Caco-2 (cell line): ENCODE data around the gene ADAM30. TPM values are rescaled to one million over a fixed set of nuclear protein-coding genes. Genes with fewer than 3 reads are reported as not detected.

Experiments
- BruUV-seq: library from RNA; stranded (reverse); fragments of 400-500 nt; replicated peaks from 2 replicates; lab custom pipeline; 2021; lab: Mats Ljungman, UMichigan
- CTCF ChIA-PET: fragments of 300-600 bp; sonication (Branson Sonifier 250); formaldehyde crosslinking; loops from one replicate; lab custom pipeline; 2022; ENCODE audit warnings: antibody characterized with exemption; lab: Charles Lee
- POLR2A ChIA-PET: fragments of 300-600 bp; sonication (Branson Sonifier 250); formaldehyde crosslinking; loops from one replicate; lab custom pipeline; 2022; ENCODE audit warnings: antibody characterized with exemption; lab: Charles Lee
- DNase-seq, 2 experiments: peaks; one replicate each; pipeline versions ENCODE4 v3.0.0 to v3.0.0-alpha.2; 2020 to 2022
- H3K27me3 ChIP-seq: replicated peaks from 2 replicates; pipeline ENCODE4 v1.6.0; 2011; ENCODE audit warnings: low read length; ENCODE audit not compliant: control insufficient read depth, insufficient read depth
- H3K36me3 ChIP-seq: 2 replicates; pipeline ENCODE4 v1.5.1; 2011; ENCODE audit warnings: low read length; ENCODE audit not compliant: control insufficient read depth, insufficient read depth
- H3K4me1 ChIP-seq: fragments of 250-450 bp; sonication (Bioruptor Pico); 2 replicates; pipeline ENCODE4 v1.5.1; 2020; ENCODE audit warnings: mild to moderate bottlenecking
- H3K4me3 ChIP-seq: 2 replicates; pipeline ENCODE4 v1.5.1; 2011; ENCODE audit warnings: low read depth, mild to moderate bottlenecking, control low read depth, low read length
- H3K9me3 ChIP-seq: fragments of 250-450 bp; sonication (Bioruptor Pico); 2 replicates; pipeline ENCODE4 v1.5.1; 2020; ENCODE audit warnings: mild to moderate bottlenecking, moderate library complexity
- H3K27ac Mint-ChIP-seq: one replicate; pipeline ENCODE4 v1.8.0; 2022; ENCODE audit warnings: mixed read lengths; ENCODE audit not compliant: unreplicated experiment
- H3K27me3 Mint-ChIP-seq: one replicate; pipeline ENCODE4 v1.8.0; 2022; ENCODE audit warnings: mixed read lengths; ENCODE audit not compliant: insufficient read depth, unreplicated experiment
- H3K36me3 Mint-ChIP-seq: one replicate; pipeline ENCODE4 v1.8.0; 2022; ENCODE audit warnings: mild to moderate bottlenecking, mixed read lengths; ENCODE audit not compliant: insufficient read depth, unreplicated experiment
- H3K4me1 Mint-ChIP-seq: one replicate; pipeline ENCODE4 v1.8.0; 2022; ENCODE audit warnings: low read depth, mixed read lengths; ENCODE audit not compliant: unreplicated experiment
- H3K4me3 Mint-ChIP-seq: one replicate; pipeline ENCODE4 v1.8.0; 2022; ENCODE audit warnings: mild to moderate bottlenecking, moderate library complexity, mixed read lengths; ENCODE audit not compliant: unreplicated experiment
- H3K9me3 Mint-ChIP-seq: one replicate; pipeline ENCODE4 v1.8.0; 2022; ENCODE audit warnings: mixed read lengths; ENCODE audit not compliant: unreplicated experiment
- CTCF ChIP-seq, 2 experiments: fragments of 200-600 bp in 1 of 2; IDR thresholded peaks; 1 replicate in 1 of 2; 2 replicates in 1 of 2; pipeline versions ENCODE4 v1.5.1 to v1.8.0; 2011 to 2022; ENCODE audit warnings: antibody characterized with exemption in 1 of 2, control low read depth in 1 of 2, inconsistent platforms in 1 of 2, low read depth in 1 of 2, low read length in 1 of 2, mild to moderate bottlenecking in 1 of 2, moderate library complexity in 1 of 2; ENCODE audit not compliant: insufficient read depth in 1 of 2, severe bottlenecking in 1 of 2, unreplicated experiment in 1 of 2
- intact Hi-C: fragments of 100-400 bp; cut with micrococcal nuclease; formaldehyde crosslinking; loops from one replicate; pipeline ENCODE4 v1.10.0; 2022; ENCODE audit not compliant: unreplicated experiment
- total RNA-seq: library from RNA; stranded (reverse); gene quantifications from 2 replicates; pipeline ENCODE4 v1.2.3, GENCODE V29; 2022

ADAM30 gene
- total RNA-seq, 1 experiment from 2014 or later: not detected

GRCh38 chr1:119940697-119941096 is 44.4 kb upstream of the ADAM30 start:
- Histone ChIP-seq H3K36me3 (no peaks in the 10 kb centered on the region; the same call in 1 of the 2 replicates), H3K9me3 (no peaks in the 10 kb centered on the region), H3K27me3 (no peaks in the 10 kb centered on the region), H3K4me1 (no peaks in the 10 kb centered on the region), H3K4me3 (no peak overlapping the region)
- no peak overlapping the region for H3K4me3 Mint-ChIP-seq
- no peak for DNase-seq
- intact Hi-C loops: loop anchor here (10.0 kb wide), 1 partner anchor 66 kb away; no protein-coding TSS in a partner anchor
- ChIA-PET POLR2A (no interaction called here), CTCF (no interaction called here)
- no peak for TF ChIP-seq CTCF (IDR thresholded peaks at IDR 0.05; ENCODE audit: insufficient read depth in 1 of 2, low read depth in 1 of 2, low read length in 1 of 2, severe bottlenecking in 1 of 2, unreplicated experiment in 1 of 2)
- H3K27ac Mint-ChIP-seq: no peak overlapping the region
- no peaks in the 10 kb centered on the region for H3K9me3 Mint-ChIP-seq
- no peaks in the 10 kb centered on the region for H3K4me1 Mint-ChIP-seq
- no peaks in the 10 kb centered on the region for H3K27me3 Mint-ChIP-seq
- BruUV-seq: no TSS peak
- H3K36me3 Mint-ChIP-seq: peaks cover 6% of the 10 kb centered on the region

GRCh38 chr1:119937198-119937597 is 40.9 kb upstream of the ADAM30 start:
- Histone ChIP-seq H3K27me3 (no peaks in the 10 kb centered on the region), H3K9me3 (no peaks in the 10 kb centered on the region), H3K4me1 (no peaks in the 10 kb centered on the region), H3K4me3 (no peak overlapping the region), H3K36me3 (no peaks in the 10 kb centered on the region; the same call in 1 of the 2 replicates)
- TF ChIP-seq CTCF (IDR thresholded peaks at IDR 0.05; ENCODE audit: insufficient read depth in 1 of 2, low read depth in 1 of 2, low read length in 1 of 2, severe bottlenecking in 1 of 2, unreplicated experiment in 1 of 2): no peak
- Mint-ChIP-seq H3K4me1 (no peaks in the 10 kb centered on the region), H3K27ac (no peak overlapping the region), H3K27me3 (no peaks in the 10 kb centered on the region), H3K4me3 (no peak overlapping the region), H3K36me3 (peaks cover 19% of the 10 kb centered on the region), H3K9me3 (peaks cover 8% of the 10 kb centered on the region)
- no peak for DNase-seq
- CTCF ChIA-PET: no interaction called here
- POLR2A ChIA-PET: no interaction called here
- intact Hi-C loops: no loop called here
- no TSS peak for BruUV-seq

GRCh38 chr1:119935915-119936314 is 39.6 kb upstream of the ADAM30 start:
- Mint-ChIP-seq H3K27me3 (no peaks in the 10 kb centered on the region), H3K27ac (no peak overlapping the region), H3K9me3 (peaks cover 8% of the 10 kb centered on the region), H3K4me3 (no peak overlapping the region), H3K36me3 (peaks cover 14% of the 10 kb centered on the region), H3K4me1 (no peaks in the 10 kb centered on the region)
- ChIA-PET CTCF (no interaction called here), POLR2A (no interaction called here)
- no peak for DNase-seq
- no peaks in the 10 kb centered on the region; the same call in 1 of the 2 replicates for H3K36me3 ChIP-seq
- TF ChIP-seq CTCF (IDR thresholded peaks at IDR 0.05; ENCODE audit: insufficient read depth in 1 of 2, low read depth in 1 of 2, low read length in 1 of 2, severe bottlenecking in 1 of 2, unreplicated experiment in 1 of 2): no peak
- no peaks in the 10 kb centered on the region for H3K9me3 ChIP-seq
- H3K27me3 ChIP-seq: no peaks in the 10 kb centered on the region
- BruUV-seq: no TSS peak
- no peaks in the 10 kb centered on the region for H3K4me1 ChIP-seq
- intact Hi-C loops: no loop called here
- no peak overlapping the region for H3K4me3 ChIP-seq
